Activated CD4-positive, alpha-beta T cell treated with anti-CD3 and anti-CD28 coated beads, Interleukin-2, amount 10 ng/mL, durations not matched to agents 7 days and 5 days (primary cell): ENCODE results near the gene DNAJC15. TPM values are rescaled to one million over a fixed set of nuclear protein-coding genes. Genes with fewer than 3 reads are reported as not detected.
A peak's percentile ranks its signal among the peaks of the same experiment; 100 is the strongest.

Source experiments
- CTCF ChIA-PET: fragments of 350-600 bp; sonication (Branson Sonifier 250); formaldehyde crosslinking; loops from one replicate; lab custom pipeline; 2021; ENCODE audit warnings: antibody characterized with exemption; lab: Charles Lee
- POLR2A ChIA-PET: fragments of 350-600 bp; sonication (Branson Sonifier 250); formaldehyde crosslinking; loops from one replicate; lab custom pipeline; 2021; ENCODE audit warnings: antibody characterized with exemption; lab: Charles Lee
- DNase-seq: peaks from one replicate; pipeline ENCODE4 v3.0.0-alpha.2; 2020
- H3K27ac Mint-ChIP-seq: one replicate; pipeline ENCODE4 v1.8.0; 2021; ENCODE audit warnings: mild to moderate bottlenecking, moderate library complexity, mixed read lengths
- H3K27me3 Mint-ChIP-seq: one replicate; pipeline ENCODE4 v1.8.0; 2021; ENCODE audit warnings: mixed read lengths
- H3K36me3 Mint-ChIP-seq: one replicate; pipeline ENCODE4 v1.8.0; 2021; ENCODE audit warnings: low read depth, mixed read lengths
- H3K4me1 Mint-ChIP-seq: one replicate; pipeline ENCODE4 v1.8.0; 2021; ENCODE audit warnings: mixed read lengths
- H3K4me3 Mint-ChIP-seq: one replicate; pipeline ENCODE4 v1.8.0; 2021; ENCODE audit warnings: mild to moderate bottlenecking, moderate library complexity, mixed read lengths
- H3K9me3 Mint-ChIP-seq: one replicate; pipeline ENCODE4 v1.8.0; 2021; ENCODE audit warnings: mixed read lengths
- total RNA-seq, 2 experiments: library from RNA; stranded (reverse); gene quantifications; one replicate each; pipeline ENCODE4 v1.2.3, GENCODE V29; 2021

Gene DNAJC15
- total RNA-seq, 2 experiments from 2014 or later = 12.5 to 18.5 TPM

- peak within 1 kb of the TSS; percentile 83 for H3K4me3 Mint-ChIP-seq
- H3K27me3 Mint-ChIP-seq = no peaks in the 10 kb centered on the region
- no peaks in the 10 kb centered on the region for H3K9me3 Mint-ChIP-seq
These were observed 31.3 kb upstream of the DNAJC15 start, which contains the start of gene EPSTI1 for GRCh38 chr13:42991898-42992763. EPSTI1 (minus strand) TSS chr13:42992241; CDS start chr13:42992165, 76 bp downstream.

GRCh38 chr13:42992764-42993122, 30.6 kb upstream of the DNAJC15 start:
- no peaks in the 10 kb centered on the region for H3K27me3 Mint-ChIP-seq
- peaks cover 63% of the 10 kb centered on the region for H3K4me1 Mint-ChIP-seq
- ChIA-PET POLR2A (interaction anchor here (0.7 to 1.9 kb wide), 4 partner anchors 31 to 1706 kb away, joined by 3 to 8 read pairs (median 3); partner anchors contain the start of gene DNAJC15), CTCF (interaction anchor here (1.3 to 6.0 kb wide), 5 partner anchors 20 to 70 kb away, joined by 3 to 39 read pairs (median 6); partner anchors contain the start of gene DNAJC15)
- peak overlapping the region; percentile 83 for H3K4me3 Mint-ChIP-seq
- peak overlapping the region; percentile 100 for H3K27ac Mint-ChIP-seq
- no peaks in the 10 kb centered on the region for H3K9me3 Mint-ChIP-seq
- peak; percentile 35 for DNase-seq
- peaks cover 39% of the 10 kb centered on the region for H3K36me3 Mint-ChIP-seq

More at GRCh38 chr13:42991898-42992763, 31.3 kb upstream of the DNAJC15 start, which contains the start of gene EPSTI1:
- peaks cover 63% of the 10 kb centered on the region for H3K4me1 Mint-ChIP-seq
- H3K36me3 Mint-ChIP-seq = peaks cover 45% of the 10 kb centered on the region
- ChIA-PET POLR2A (interaction anchor here (0.7 to 1.9 kb wide), 5 partner anchors 28 to 1706 kb away, joined by 3 to 8 read pairs (median 3); partner anchors contain the start of gene DNAJC15), CTCF (interaction anchor here (1.3 to 6.0 kb wide), 6 partner anchors 12 to 69 kb away, joined by 3 to 39 read pairs (median 4); partner anchors contain the start of gene DNAJC15)
- peak within 1 kb of the TSS; percentile 100 for H3K27ac Mint-ChIP-seq
- DNase-seq = peak; percentile 88

- ChIA-PET POLR2A (no interaction called here), CTCF (interaction anchor here (0.8 to 0.9 kb wide), 2 partner anchors 17 to 29 kb away, joined by 3 read pairs; no protein-coding TSS in a partner anchor)
- no peaks in the 10 kb centered on the region for H3K27me3 Mint-ChIP-seq
- no peak overlapping the region for H3K4me3 Mint-ChIP-seq
- H3K27ac Mint-ChIP-seq = no peak overlapping the region
- peaks cover 33% of the 10 kb centered on the region for H3K36me3 Mint-ChIP-seq
- peaks cover 56% of the 10 kb centered on the region for H3K4me1 Mint-ChIP-seq
- H3K9me3 Mint-ChIP-seq = no peaks in the 10 kb centered on the region
- no peak for DNase-seq
These were observed 28.5 kb upstream of the DNAJC15 start for GRCh38 chr13:42994878-42995277.

GRCh38 chr13:42996584-42996983, 26.8 kb upstream of the DNAJC15 start:
- no peak overlapping the region for H3K4me3 Mint-ChIP-seq
- H3K9me3 Mint-ChIP-seq = peaks cover 1% of the 10 kb centered on the region
- peaks cover 17% of the 10 kb centered on the region for H3K36me3 Mint-ChIP-seq

GRCh38 chr13:42997381-42997780, 26.0 kb upstream of the DNAJC15 start:
- Mint-ChIP-seq H3K9me3 (peaks cover 4% of the 10 kb centered on the region), H3K4me3 (no peak overlapping the region), H3K36me3 (peaks cover 13% of the 10 kb centered on the region), H3K4me1 (peaks cover 52% of the 10 kb centered on the region), H3K27me3 (no peaks in the 10 kb centered on the region), H3K27ac (no peak overlapping the region)
- ChIA-PET CTCF (interaction anchor here (0.6 to 2.1 kb wide), 5 partner anchors 10 to 100 kb away, joined by 3 to 6 read pairs (median 3); partner anchors contain the start of gene DNAJC15), POLR2A (interaction anchor here (0.5 kb wide), 1 partner anchor 9 kb away, joined by 7 read pairs; no protein-coding TSS in a partner anchor)
- DNase-seq = no peak

More at GRCh38 chr13:42996584-42996983, 26.8 kb upstream of the DNAJC15 start:
- no peak for DNase-seq
- Mint-ChIP-seq H3K4me1 (peaks cover 52% of the 10 kb centered on the region), H3K27me3 (no peaks in the 10 kb centered on the region), H3K27ac (no peak overlapping the region)
- ChIA-PET POLR2A (interaction anchor here (0.5 to 0.6 kb wide), 2 partner anchors 9 to 926 kb away, joined by 3 to 7 read pairs; no protein-coding TSS in a partner anchor), CTCF (interaction anchor here (2.1 kb wide), 1 partner anchor 28 kb away, joined by 6 read pairs; the partner anchor contains the start of gene DNAJC15)

GRCh38 chr13:42999491-42999890, 23.9 kb upstream of the DNAJC15 start:
- H3K4me3 Mint-ChIP-seq = no peak overlapping the region
- ChIA-PET CTCF (interaction anchor here (0.9 to 1.0 kb wide), 2 partner anchors 9 to 16 kb away, joined by 3 to 6 read pairs; no protein-coding TSS in a partner anchor), POLR2A (no interaction called here)
- H3K27me3 Mint-ChIP-seq = no peaks in the 10 kb centered on the region
- peaks cover 4% of the 10 kb centered on the region for H3K36me3 Mint-ChIP-seq
- no peak for DNase-seq
- peaks cover 12% of the 10 kb centered on the region for H3K9me3 Mint-ChIP-seq
- peaks cover 36% of the 10 kb centered on the region for H3K4me1 Mint-ChIP-seq
- H3K27ac Mint-ChIP-seq = no peak overlapping the region

- no peak overlapping the region for H3K4me3 Mint-ChIP-seq
- ChIA-PET POLR2A (no interaction called here), CTCF (interaction anchor here (1.0 kb wide), 1 partner anchor 11 kb away, joined by 3 read pairs; no protein-coding TSS in a partner anchor)
- H3K27me3 Mint-ChIP-seq = no peaks in the 10 kb centered on the region
- DNase-seq = no peak
- peaks cover 29% of the 10 kb centered on the region for H3K4me1 Mint-ChIP-seq
- no peaks in the 10 kb centered on the region for H3K36me3 Mint-ChIP-seq
- no peak overlapping the region for H3K27ac Mint-ChIP-seq
- H3K9me3 Mint-ChIP-seq = peaks cover 12% of the 10 kb centered on the region
These were observed 22.7 kb upstream of the DNAJC15 start for GRCh38 chr13:43000676-43001075.

- Mint-ChIP-seq H3K9me3 (peaks cover 12% of the 10 kb centered on the region), H3K4me3 (no peak overlapping the region)
- POLR2A ChIA-PET = no interaction called here
These were observed 21.4 kb upstream of the DNAJC15 start for GRCh38 chr13:43002021-43002420.

GRCh38 chr13:43003010-43003409, 20.4 kb upstream of the DNAJC15 start:
- peaks cover 12% of the 10 kb centered on the region for H3K9me3 Mint-ChIP-seq
- ChIA-PET POLR2A (no interaction called here), CTCF (interaction anchor here (1.0 to 1.1 kb wide), 2 partner anchors 20 to 33 kb away, joined by 3 to 6 read pairs; partner anchors contain the start of gene DNAJC15)
- H3K4me1 Mint-ChIP-seq = peaks cover 11% of the 10 kb centered on the region
- H3K36me3 Mint-ChIP-seq = no peaks in the 10 kb centered on the region
- no peak overlapping the region for H3K4me3 Mint-ChIP-seq
- no peak overlapping the region for H3K27ac Mint-ChIP-seq
- DNase-seq = no peak
- no peaks in the 10 kb centered on the region for H3K27me3 Mint-ChIP-seq

More at GRCh38 chr13:43002021-43002420, 21.4 kb upstream of the DNAJC15 start:
- H3K4me1 Mint-ChIP-seq = peaks cover 17% of the 10 kb centered on the region
- DNase-seq = no peak
- no peaks in the 10 kb centered on the region for H3K27me3 Mint-ChIP-seq
- no peaks in the 10 kb centered on the region for H3K36me3 Mint-ChIP-seq
- no peak overlapping the region for H3K27ac Mint-ChIP-seq
- CTCF ChIA-PET = no interaction called here

GRCh38 chr13:43003729-43004128, 19.7 kb upstream of the DNAJC15 start:
- ChIA-PET POLR2A (no interaction called here), CTCF (interaction anchor here (0.8 to 1.1 kb wide), 3 partner anchors 12 to 34 kb away, joined by 3 to 6 read pairs (median 3); partner anchors contain the start of genes DNAJC15 and EPSTI1)
- Mint-ChIP-seq H3K4me1 (peaks cover 10% of the 10 kb centered on the region), H3K9me3 (peaks cover 12% of the 10 kb centered on the region), H3K4me3 (no peak overlapping the region), H3K27me3 (peaks cover 4% of the 10 kb centered on the region), H3K36me3 (no peaks in the 10 kb centered on the region), H3K27ac (no peak overlapping the region)
- DNase-seq = no peak

GRCh38 chr13:43005460-43006236, 17.7 kb upstream of the DNAJC15 start:
- peaks cover 11% of the 10 kb centered on the region for H3K9me3 Mint-ChIP-seq
- H3K4me1 Mint-ChIP-seq = peaks cover 3% of the 10 kb centered on the region
- ChIA-PET POLR2A (interaction anchor here (0.6 kb wide), 1 partner anchor 9 kb away, joined by 7 read pairs; no protein-coding TSS in a partner anchor), CTCF (no interaction called here)
- no peak overlapping the region for H3K27ac Mint-ChIP-seq
- DNase-seq = no peak
- H3K27me3 Mint-ChIP-seq = peaks cover 4% of the 10 kb centered on the region
- no peak overlapping the region for H3K4me3 Mint-ChIP-seq
- H3K36me3 Mint-ChIP-seq = no peaks in the 10 kb centered on the region
